Kidney (tissue), 14 donors: ENCODE data around the gene OLFML2B. TPM values are rescaled to one million over a fixed set of nuclear protein-coding genes. Genes with fewer than 3 reads are reported as not detected.

Source experiments
- DNase-seq, 5 donors: peaks; one replicate each; pipeline ENCODE4 v3.0.0-alpha.2; 2013 to 2020
- FAIRE-seq: peaks from 2 replicates; lab custom pipeline; 2012; peaks lifted over from hg19 to GRCh38; lab: Jason Lieb, UNC
- H3K27ac ChIP-seq, 2 donors: one replicate each; pipeline ENCODE4 v1.7.0; 2013; ENCODE audit warnings: low read depth in 2 of 2, low read length in 2 of 2, inconsistent platforms in 1 of 2
- H3K27me3 ChIP-seq: one replicate; pipeline ENCODE4 v1.7.1; 2013; ENCODE audit warnings: low read length, inconsistent platforms; ENCODE audit not compliant: control insufficient read depth, insufficient read depth
- H3K36me3 ChIP-seq, 3 donors: one replicate each; pipeline versions ENCODE4 v1.7.0 to v1.7.1; 2013; ENCODE audit warnings: low read length in 3 of 3, control low read depth in 1 of 3, inconsistent platforms in 1 of 3; ENCODE audit not compliant: insufficient read depth in 3 of 3, control insufficient read depth in 2 of 3
- H3K4me1 ChIP-seq, 3 donors: one replicate each; pipeline versions ENCODE4 v1.7.0 to v1.7.1; 2013; ENCODE audit warnings: low read length in 3 of 3, inconsistent platforms in 1 of 3, low read depth in 1 of 3; ENCODE audit not compliant: control insufficient read depth in 2 of 3, insufficient read depth in 2 of 3
- H3K4me3 ChIP-seq, 3 donors: one replicate each; pipeline versions ENCODE4 v1.7.0 to v1.8.1; 2013; ENCODE audit warnings: low read length in 3 of 3, control low read depth in 1 of 3, inconsistent platforms in 1 of 3
- H3K9ac ChIP-seq, 3 donors: one replicate each; pipeline versions ENCODE4 v1.7.0 to v1.7.1; 2013; ENCODE audit warnings: low read length in 3 of 3, control low read depth in 1 of 3, inconsistent platforms in 1 of 3
- H3K9me3 ChIP-seq, 3 donors: one replicate each; pipeline versions ENCODE4 v1.7.0 to v1.7.1; 2013; ENCODE audit warnings: low read length in 3 of 3, control low read depth in 1 of 3, inconsistent platforms in 1 of 3; ENCODE audit not compliant: control insufficient read depth in 2 of 3, insufficient read depth in 1 of 3
- intact Hi-C: fragments of 100-400 bp; cut with DNase I; formaldehyde crosslinking; loops from one replicate; pipeline ENCODE4 v1.11.1; 2022
- polyA plus RNA-seq: library from polyadenylated mRNA; stranded (reverse); fragments of 350-450 nt; fragmentation: Illumina TruSeq; extraction: RNeasy Lipid Tissue Mini Kit (QIAGEN cat#74804); gene quantifications from one replicate; pipeline ENCODE4 v1.2.3, GENCODE V29; 2014; ENCODE audit warnings: low read depth, low replicate concordance; ENCODE audit not compliant: insufficient read depth
- total RNA-seq: library from RNA; stranded (reverse); fragmentation: NEBNext Ultra II Directional; extraction: Animal tissue kit (Norgen Biotek cat#: 25700); gene quantifications from one replicate; pipeline ENCODE4 v1.2.1, GENCODE V29; 2021
- TF ChIP-seq, protein P1 (sequence below): IDR thresholded peaks from 3 replicates; pipeline ENCODE4 v1.5.1; 2012; ENCODE audit warnings: mild to moderate bottlenecking, moderate library complexity, borderline replicate concordance; ENCODE audit not compliant: insufficient read depth; ENCODE audit errors: extremely low read depth
- donor health status: control.
- donor health status: control.
- donor health status: control.
- donor health status: control.
- donor health status: control.
- donor health status: DM: yes; HTN: yes; CAD: no.
- donor health status: Normal renal cell carcinoma (clear cell type).

Gene OLFML2B
- total and polyA plus RNA-seq, 2 donors from 2014 or later = 2.9 to 6.7 TPM

DNA sequence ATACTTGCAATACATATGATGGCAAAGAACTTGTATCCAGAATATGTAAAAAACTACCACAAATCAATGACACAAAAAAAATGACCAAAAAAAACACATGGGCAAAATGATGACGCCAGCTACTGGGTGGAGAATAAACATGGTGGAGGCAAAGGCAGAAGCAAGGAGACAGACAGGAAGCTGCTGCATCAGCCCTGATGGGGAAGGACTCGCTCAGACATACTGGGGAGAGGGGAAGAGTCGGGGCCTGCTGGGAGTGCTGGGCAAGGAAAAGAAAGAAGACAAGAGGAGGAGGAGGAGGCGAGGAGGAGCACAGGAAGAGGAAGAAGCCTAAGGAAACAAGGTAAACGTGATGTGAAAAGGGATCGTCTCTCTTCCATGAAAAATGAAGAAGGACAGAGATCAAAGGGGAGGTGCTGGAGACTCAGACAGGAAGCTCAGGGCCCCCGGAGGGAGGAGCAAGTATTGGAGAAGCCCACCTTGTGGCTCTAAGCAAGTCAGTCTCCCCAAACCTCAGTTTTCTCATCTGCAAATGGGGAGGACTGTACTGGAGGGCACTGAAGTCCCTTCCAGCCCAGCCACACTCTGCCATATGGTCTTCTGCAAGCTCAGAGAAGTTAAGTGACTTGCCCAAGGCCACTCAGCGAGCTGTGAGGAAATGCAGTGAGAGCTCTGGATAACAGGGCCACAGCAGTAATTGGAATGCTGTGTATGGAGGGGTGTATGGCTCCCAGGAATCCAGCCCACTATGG lies 24.2 kb downstream of the OLFML2B start:
- DNase-seq (no peak), FAIRE-seq (no peak)
- H3K27me3 ChIP-seq = no peaks in the 10 kb centered on the region
- H3K9me3 ChIP-seq = no peaks in the 10 kb centered on the region
- H3K36me3 ChIP-seq = no peaks in the 10 kb centered on the region
- H3K27ac ChIP-seq = no peak overlapping the region
- no peaks in the 10 kb centered on the region for H3K4me1 ChIP-seq
- H3K9ac ChIP-seq = no peak overlapping the region
- no peak overlapping the region for H3K4me3 ChIP-seq
- intact Hi-C loops = no loop called here
- TF ChIP-seq, protein P1, sequence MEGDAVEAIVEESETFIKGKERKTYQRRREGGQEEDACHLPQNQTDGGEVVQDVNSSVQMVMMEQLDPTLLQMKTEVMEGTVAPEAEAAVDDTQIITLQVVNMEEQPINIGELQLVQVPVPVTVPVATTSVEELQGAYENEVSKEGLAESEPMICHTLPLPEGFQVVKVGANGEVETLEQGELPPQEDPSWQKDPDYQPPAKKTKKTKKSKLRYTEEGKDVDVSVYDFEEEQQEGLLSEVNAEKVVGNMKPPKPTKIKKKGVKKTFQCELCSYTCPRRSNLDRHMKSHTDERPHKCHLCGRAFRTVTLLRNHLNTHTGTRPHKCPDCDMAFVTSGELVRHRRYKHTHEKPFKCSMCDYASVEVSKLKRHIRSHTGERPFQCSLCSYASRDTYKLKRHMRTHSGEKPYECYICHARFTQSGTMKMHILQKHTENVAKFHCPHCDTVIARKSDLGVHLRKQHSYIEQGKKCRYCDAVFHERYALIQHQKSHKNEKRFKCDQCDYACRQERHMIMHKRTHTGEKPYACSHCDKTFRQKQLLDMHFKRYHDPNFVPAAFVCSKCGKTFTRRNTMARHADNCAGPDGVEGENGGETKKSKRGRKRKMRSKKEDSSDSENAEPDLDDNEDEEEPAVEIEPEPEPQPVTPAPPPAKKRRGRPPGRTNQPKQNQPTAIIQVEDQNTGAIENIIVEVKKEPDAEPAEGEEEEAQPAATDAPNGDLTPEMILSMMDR = no peak

DNA sequence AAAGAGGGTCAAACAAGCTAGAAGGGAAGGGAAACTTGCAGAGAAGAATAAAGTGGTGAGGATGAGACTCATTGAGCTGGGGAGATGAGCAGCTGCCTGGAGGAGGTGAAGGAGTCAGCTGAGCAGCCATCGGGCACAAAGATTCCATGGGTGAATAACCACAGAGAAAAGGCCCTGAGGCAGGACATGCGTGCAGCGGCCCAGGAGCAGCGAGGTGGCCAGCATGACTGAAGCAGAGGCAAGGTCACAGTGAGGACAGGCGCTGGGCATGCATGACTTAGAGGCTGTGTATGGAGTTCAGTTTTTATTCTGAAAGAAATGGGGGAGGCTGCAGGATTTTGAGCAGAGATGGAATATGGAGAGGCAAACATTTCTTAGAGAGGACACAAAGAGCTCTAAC lies 24.9 kb downstream of the OLFML2B start:
- DNase-seq (peak in 2 of 5 donors; percentile 25 to 41), FAIRE-seq (no peak)

DNA sequence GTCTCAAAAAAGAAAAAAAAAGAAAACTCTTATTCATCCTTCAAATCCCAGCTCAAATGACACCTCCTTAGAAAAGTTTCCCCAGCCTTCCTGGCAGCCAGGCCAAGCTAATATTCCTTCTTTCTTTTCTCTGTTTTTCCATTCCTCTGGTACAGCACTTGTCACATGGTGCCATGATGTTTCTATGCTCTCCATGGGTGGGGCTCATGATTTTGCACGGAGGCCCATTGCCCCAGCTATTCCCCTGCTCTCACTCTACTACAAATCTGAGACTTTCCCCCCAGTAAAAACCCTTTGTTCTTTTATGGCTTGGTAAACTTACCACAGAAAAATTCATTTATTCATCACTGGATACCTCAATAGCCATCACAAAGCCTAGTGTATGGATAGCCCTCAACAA lies 26.5 kb downstream of the OLFML2B start:
- Histone ChIP-seq H3K27ac (no peak overlapping the region), H3K9me3 (no peaks in the 10 kb centered on the region), H3K27me3 (no peaks in the 10 kb centered on the region), H3K36me3 (no peaks in the 10 kb centered on the region), H3K4me3 (no peak overlapping the region), H3K9ac (no peak overlapping the region), H3K4me1 (no peaks in the 10 kb centered on the region)
- TF ChIP-seq, protein P1 = no peak
- intact Hi-C loops = no loop called here
- FAIRE-seq (no peak), DNase-seq (no peak)

More for the DNA sequence above, 24.9 kb downstream of the OLFML2B start:
- no peaks in the 10 kb centered on the region for H3K36me3 ChIP-seq
- intact Hi-C loops = no loop called here
- TF ChIP-seq, protein P1 = no peak
- no peak overlapping the region for H3K9ac ChIP-seq
- no peak overlapping the region for H3K4me3 ChIP-seq
- H3K27me3 ChIP-seq = no peaks in the 10 kb centered on the region
- H3K4me1 ChIP-seq = no peaks in the 10 kb centered on the region
- no peak overlapping the region for H3K27ac ChIP-seq
- H3K9me3 ChIP-seq = no peaks in the 10 kb centered on the region
